Measurements from ENCODE around the gene ADGRE3.
A peak's percentile ranks its signal among the peaks of the same experiment; 100 is the strongest.
"Not testable (repeated sequence)": the region's sequence is repeated elsewhere in the genome, so short reads cannot be mapped to it uniquely, and the experiment has no call there.

Gene ADGRE3

DNA sequence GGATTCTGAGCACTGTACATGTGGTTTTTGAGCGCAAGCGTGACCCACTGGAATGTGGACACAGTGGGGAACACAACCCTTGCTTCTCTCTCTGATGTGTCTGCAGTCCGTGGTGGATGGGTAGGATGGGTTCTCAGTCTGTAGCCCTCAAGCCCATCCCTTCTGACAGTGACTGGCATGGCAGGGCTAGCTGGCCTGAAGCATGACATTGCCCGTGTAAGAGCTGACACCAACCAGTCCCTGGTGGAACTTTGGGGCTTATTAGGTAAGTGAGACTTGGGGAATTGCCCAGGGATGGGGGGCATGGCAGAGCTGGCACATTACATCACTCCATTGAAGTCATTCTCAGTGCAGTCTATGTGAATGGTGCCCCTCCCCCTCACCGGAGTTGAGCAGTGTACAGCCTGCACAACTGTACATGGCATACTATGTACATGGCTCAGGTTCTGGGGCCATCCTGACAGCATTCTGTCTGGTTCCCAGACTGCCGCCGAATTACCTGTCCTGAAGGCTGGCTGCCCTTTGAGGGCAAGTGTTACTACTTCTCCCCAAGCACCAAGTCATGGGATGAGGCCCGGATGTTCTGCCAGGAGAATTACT lies 75.0 kb downstream of the ADGRE3 start:
- no peak for DNase-seq (ENCODE audit: low read depth in 2 of 2, low spot score in 1 of 2)

DNA sequence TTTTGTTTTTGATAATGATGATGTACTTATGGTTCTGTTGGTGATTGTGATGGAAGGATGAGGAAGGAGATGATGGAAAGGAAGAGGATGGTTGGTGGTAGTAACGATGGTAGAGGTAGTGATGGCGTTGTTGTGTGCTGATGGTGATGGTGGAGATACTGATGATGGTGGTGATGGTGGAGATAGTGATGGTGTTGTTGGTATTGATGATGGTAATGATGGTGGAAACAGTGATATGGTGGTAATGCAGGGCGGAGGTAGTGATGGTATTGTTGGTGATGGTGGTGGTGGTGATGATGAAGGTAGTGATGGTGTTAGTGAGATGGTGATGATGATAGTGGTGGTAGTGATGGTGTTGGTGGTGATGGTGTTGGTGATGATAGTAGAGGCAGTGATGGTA lies 79.1 kb downstream of the ADGRE3 start:
- no peak for DNase-seq (ENCODE audit: low read depth in 2 of 2, low spot score in 1 of 2)

DNA sequence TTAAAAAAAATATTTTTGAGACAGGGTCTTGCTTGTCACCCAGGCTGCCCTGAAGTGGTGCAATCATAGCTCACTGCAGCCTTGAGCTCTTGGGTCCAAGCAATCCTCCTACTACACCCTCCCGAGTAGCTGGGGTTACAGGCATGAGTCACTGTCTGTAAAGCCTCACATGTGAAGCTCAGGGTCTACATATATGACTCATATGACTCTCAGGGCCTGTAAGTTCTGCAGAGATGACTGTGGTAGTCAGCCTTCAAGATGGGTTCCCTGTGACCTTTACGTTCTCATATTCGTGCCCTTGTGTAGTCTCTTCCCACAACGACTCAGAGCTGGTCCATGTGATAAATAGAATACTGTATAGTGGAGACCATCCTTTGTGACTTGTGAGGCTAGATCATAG lies 85.2 kb downstream of the ADGRE3 start:
- not testable (repeated sequence) for DNase-seq (ENCODE audit: low read depth in 2 of 2, low spot score in 1 of 2)

DNA sequence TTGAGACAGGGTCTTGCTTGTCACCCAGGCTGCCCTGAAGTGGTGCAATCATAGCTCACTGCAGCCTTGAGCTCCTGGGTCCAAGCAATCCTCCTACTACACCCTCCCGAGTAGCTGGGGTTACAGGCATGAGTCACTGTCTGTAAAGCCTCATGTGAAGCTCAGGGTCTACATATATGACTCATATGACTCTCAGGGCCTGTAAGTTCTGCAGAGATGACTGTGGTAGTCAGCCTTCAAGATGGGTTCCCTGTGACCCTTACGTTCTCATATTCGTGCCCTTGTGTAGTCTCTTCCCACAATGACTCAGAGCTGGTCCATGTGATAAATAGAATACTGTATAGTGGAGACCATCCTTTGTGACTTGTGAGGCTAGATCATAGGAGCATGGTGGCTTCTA lies 89.5 kb downstream of the ADGRE3 start:
- not testable (repeated sequence) for DNase-seq (ENCODE audit: low read depth in 2 of 2, low spot score in 1 of 2)

DNA sequence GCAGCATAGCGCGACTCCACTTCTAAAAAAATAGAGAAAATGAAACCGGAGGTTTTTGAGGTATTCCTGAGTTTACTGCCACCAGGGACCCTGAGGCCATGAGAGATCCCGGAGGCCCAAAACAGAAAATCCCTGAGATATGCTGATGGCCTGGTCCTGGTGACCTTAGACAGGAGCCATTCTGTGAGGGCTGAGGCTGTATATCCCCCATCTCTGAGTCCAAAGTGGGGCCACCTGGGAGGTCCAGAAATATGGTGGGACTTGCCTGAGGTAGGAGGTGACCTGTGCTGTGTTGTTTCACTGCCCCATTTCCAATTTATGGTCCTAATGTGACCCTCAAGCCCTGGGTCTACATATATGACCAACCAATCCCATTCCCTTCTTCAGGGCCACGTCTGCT lies 90.3 kb downstream of the ADGRE3 start:
- DNase-seq (ENCODE audit: low read depth in 2 of 2, low spot score in 1 of 2), result not testable (repeated sequence)

DNA sequence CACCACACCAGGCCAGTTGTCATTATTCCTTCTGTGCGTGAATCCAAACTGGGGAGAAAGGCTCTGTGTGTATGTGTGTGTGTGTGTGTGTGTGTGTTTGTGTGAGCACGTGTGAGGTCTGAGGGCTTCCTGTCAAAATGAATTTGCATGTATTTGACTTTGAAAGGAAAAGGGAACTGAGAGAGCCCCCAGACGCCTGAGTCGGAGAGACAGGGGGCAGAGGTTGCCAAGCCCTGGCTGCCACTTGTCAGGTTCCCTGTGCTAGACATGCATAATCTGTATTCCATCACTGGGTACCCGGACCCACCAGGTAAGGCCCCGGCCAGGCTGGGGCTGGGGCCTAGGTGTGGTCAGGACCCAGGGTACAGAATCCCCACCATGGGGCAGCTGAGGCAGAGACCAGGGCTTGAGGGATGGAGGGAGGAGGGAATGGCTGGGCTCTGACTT lies 91.7 kb downstream of the ADGRE3 start, which contains the start of gene CLEC17A:
TSS of gene CLEC17A (plus strand) at position 191 of the 447 bp plus-strand sequence. CDS start at position 268, 77 bp downstream.
- no peak for DNase-seq (ENCODE audit: low read depth in 2 of 2, low spot score in 1 of 2)

DNA sequence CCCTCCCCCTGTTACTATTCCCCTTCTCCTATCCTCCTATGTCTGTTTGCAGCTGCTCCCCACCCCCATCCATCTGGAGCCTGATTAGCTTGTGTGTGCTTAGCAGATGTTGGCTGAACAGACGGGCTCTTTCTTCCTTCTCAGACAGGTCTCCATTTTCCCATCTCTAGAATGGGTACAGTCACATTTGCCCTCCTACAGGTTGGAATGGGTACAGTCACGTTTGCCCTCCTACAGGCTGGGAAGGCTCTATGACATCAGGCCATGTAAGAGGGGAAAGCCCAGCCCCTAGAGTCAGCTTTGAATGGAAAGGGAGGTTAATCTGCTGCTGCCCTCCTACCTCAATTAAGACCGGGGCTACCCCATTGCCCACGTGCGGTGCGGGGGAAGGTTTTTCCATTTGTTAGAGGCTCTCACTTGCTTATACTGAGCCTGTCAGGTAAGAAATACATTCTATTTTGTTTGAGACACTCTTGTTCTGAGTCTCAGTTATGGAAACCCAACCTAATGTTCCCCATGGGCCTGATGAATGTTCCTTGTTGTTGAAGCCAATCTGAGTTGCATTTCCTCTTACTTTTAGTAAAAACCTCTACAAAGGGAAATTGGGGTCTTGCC lies 93.9 kb downstream of the ADGRE3 start:
- DNase-seq (ENCODE audit: low read depth in 2 of 2, low spot score in 1 of 2), result no peak

DNA sequence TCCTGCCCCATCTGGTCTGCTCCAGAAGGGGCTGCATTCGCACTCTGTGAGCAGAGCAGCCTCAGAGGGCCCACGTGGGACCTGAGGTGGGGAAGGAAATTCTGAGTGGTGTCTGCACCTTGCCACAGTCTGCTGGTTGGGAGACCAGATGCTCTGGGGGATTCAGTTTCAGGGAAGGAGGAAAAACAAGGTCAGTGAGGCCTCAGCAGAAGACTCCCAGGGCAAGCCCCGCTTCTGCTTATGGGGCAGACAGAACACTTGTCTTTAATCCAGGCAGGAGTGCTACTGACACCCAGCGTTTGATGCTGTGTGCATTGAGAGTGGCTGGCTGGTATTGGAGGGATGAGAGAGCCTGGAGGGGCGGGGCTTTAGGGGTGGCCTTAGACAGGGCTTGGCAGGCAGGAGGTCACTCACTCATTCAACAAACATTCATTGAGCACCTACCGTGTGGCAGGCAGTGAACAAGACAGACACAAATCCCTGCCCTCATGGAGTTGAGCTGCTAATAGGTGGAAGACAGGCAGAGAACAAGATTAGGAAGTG lies 96.7 kb downstream of the ADGRE3 start:
- no peak for DNase-seq (ENCODE audit: low read depth in 2 of 2, low spot score in 1 of 2)

DNA sequence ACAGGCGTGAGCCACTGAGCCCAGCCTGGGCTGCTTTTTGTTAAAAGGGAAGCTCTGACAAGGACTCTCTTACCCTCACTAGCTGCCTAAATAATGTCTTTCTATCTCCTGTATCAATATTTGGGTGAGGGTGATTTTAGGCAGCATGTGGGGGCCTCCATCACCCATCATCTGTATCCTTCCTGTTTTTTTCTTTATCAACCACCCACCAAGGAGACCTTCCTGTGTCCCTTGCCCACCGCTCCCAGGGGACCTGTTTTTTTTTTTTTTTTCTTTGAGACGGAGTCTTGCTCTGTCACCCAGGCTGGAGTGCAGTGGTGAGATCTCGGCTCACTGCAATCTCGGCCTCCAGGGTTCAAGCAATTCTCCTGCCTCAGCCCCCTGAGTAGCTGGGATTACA lies 97.4 kb downstream of the ADGRE3 start:
- no peak for DNase-seq (ENCODE audit: low read depth in 2 of 2, low spot score in 1 of 2)

DNA sequence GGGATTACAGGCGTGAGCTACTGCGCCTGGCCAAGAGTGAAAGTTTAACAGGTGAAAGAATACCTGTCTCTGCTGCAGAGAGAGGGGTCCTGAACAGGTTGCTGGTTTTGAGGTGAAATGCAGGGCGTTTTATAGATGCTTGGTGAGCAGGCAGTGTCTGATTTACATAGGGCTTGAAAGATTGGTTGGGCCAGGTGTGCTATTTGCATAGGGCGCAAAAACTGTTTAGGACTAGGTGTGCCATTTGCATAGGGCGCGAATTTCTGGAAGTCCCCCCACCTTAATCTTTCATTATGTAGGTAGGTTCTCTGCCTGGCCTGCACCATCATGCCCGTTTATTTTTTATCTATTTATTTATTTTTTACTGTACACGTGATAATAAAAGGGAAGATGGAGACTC lies 98.3 kb downstream of the ADGRE3 start:
- DNase-seq (ENCODE audit: low read depth in 2 of 2, low spot score in 1 of 2), result no peak

DNA sequence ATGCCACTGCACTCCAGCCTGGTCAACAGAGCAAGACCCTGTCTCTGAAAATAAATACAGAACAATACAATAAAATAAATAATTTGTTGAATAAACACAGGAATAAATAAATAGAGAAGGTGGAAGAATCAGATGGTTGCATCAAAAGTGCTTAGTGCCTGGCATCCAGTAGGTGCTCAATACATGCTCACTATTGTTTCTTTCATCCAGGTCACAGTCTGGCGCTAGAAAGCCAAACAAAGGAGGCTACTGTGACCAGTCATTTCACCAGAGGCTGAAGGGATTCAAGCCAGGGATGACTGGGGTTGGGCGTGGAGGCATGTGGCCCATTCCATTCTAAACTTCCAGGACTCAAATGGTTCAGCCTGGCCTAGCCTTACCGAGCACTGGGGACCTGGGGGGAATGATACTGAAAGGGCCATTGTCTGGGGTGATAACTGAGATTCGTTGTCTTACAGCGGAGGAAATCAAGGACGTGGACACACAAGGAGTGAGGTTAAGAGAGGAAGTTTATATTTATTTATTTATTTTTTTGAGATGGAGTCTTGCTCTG lies 99.1 kb downstream of the ADGRE3 start:
- no peak for DNase-seq (ENCODE audit: low read depth in 2 of 2, low spot score in 1 of 2)

DNA sequence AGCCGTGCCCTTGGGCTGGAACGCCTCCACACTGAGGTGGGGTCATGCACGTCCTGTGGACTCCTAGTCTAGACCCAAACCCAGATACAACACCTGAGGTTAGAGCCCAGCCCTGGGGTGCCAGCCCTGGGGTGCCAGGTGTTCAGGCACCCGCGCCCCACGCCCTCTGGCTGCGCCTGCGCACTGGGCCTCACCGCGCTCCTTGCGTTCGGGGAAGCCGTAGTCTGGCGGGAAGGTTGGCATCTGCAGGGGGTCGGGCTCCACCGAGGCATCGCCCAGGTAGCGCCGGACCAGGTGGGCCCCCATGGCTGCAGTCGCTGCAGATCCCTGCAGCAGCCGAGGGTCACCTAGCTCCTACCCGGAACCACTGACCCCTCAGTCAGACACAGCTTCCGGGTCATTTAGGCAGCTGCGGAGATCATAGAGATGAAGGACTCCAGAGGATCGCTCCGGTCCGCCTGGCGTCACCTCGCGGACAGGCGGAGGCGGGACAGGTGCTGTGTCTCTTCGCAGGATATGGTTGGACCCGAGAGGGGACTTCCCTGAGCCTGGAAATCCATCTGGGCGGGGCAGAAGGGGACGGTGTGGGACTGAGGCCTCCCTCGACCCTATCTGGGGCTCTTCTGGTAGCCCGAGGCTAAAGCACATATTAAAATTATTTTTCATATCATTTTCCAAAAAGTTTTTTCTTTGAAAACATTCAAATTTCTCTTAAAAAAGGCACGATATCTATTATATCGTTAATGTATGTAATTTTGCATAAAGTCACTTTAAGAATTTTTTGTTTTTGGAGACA lies 102.8 kb downstream of the ADGRE3 start, which contains the start of gene NDUFB7:
TSS of gene NDUFB7 (minus strand) at position 372 of the 796 bp plus-strand sequence. CDS start at position 306, 66 bp downstream.
- peak; percentile 59 to 75 for DNase-seq (ENCODE audit: low read depth in 2 of 2, low spot score in 1 of 2)

DNA sequence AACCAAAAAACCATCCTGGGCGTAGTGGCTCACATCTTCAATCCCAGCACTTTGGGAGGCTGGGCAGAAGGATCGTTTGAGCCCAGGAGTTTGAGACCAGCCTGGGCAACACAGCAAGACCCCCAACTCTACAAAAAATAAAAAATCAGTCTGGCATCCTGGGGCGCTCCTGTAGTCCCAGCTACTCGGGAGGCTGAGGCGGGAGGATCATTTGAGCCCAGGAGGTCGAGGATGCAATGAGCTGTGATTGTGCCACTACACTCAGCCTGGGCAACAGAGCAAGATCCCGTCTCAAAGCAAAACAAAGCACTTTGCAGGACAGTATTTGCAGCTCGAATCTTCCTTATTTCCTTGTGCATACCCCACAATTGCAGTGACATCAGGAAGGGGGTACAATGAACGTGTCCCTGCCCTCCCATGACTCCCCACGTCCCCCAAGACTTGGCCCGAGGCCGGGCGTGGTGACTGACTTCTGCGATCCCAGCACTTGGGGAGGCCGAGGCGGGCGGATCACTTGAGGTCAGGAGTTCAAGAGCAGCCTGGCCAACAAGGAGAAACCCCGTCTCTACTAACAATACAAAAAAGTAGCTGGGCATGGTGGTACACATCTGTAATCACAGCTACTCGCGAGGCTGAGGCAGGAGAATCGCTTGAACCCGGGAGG lies 103.6 kb downstream of the ADGRE3 start:
- no peak for DNase-seq (ENCODE audit: low read depth in 2 of 2, low spot score in 1 of 2)

Measured in stimulated activated CD8-positive, alpha-beta memory T cell treated with anti-CD3 and anti-CD28 coated beads, Interleukin-4, amount 100 ng/mL, for 1 hour (primary cell).